Femur (tissue), 1 donor: ENCODE results near the gene LIN52.
A peak's percentile ranks its signal among the peaks of the same experiment; 100 is the strongest.

Experiments
- DNase-seq: peaks from one replicate; pipeline ENCODE4 v3.0.0-alpha.2; 2017

Gene LIN52

GRCh38 chr14:74195623-74196022, 110.9 kb downstream of the LIN52 start:
- no peak for DNase-seq

DNA sequence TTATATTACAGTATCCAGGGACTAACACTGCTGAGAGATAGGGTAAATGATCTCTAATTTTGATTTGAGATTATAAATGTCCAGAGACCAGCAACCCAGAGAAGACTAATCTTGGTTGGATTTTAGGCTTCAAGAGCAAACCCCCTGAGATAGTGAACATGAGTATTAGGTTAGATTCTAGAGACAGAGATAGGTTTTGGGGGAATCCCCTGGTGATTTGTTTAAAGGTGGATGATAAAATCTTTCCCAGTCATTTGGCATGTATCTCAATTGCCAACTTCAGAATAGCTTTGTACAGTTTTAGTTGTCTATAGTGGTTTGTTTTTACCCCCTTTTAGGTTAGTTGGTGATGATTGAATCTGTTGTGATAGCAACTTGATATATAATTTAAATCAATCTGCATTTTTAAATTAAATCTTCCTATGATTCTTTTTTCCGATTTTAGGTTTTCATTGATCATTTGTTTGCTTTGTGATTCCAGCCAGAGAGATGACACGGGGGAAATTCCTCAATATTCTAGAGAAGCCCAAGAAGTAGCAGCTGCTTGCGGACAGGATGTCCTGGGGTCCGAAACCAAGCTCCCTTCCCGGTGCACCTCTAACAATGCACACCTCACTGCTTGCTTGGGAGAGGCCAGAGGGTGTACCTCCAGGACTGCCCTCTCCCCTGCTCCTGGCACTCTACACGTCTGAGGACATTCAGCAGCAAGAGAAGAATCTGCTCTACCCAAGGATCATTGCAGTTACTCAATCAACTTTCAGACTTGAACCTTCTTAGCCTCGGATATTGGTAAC, 113.9 kb downstream of the LIN52 start:
- DNase-seq = no peak

- no peak for DNase-seq
These were observed 117.4 kb downstream of the LIN52 start for GRCh38 chr14:74202113-74202512.

GRCh38 chr14:74203639-74204038, 118.9 kb downstream of the LIN52 start:
- no peak for DNase-seq

DNA sequence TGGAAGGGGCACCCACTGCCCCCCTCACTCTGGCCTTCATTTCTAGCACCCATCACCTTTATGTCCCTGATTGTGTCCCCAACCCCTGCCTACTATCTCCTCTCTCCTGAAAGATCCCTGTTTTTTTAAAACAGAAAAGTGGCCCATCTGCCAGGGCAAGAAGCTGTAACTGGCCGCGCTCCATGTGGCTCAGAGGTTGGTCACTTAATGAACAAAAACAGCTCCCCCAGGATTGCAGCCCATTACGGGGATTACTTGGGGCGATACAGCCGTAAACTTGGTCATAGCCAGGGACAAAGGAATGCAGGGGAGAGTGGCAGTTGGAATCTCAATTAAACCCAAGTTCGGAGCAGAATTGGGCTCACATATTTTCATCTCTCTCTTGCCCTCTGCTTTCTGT, 119.7 kb downstream of the LIN52 start:
- DNase-seq = no peak

GRCh38 chr14:74205882-74206281, 121.1 kb downstream of the LIN52 start:
- DNase-seq = no peak

DNA sequence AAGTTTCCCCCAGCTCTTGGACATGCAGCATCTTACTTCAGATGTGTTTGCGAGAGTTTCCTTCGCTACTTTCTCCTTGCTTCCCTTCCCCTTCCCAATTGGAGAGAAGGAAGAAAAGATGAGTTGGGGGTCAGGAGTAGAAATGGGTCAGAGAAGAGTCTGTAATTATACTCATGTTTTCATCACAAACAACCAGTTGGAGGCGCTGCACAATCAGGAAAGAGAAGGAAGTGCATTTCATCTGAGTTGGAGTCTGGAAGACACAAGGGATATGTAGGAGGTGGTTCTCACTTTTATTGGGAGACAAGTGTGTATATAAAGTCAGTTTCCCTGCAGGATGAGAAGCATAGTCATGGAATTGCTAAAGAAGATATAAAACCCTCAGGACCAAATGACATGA, 123.2 kb downstream of the LIN52 start:
- no peak for DNase-seq

- DNase-seq = no peak
These were observed 123.9 kb downstream of the LIN52 start for GRCh38 chr14:74208642-74209041.

GRCh38 chr14:74211945-74212580, 127.3 kb downstream of the LIN52 start:
- DNase-seq = no peak

DNA sequence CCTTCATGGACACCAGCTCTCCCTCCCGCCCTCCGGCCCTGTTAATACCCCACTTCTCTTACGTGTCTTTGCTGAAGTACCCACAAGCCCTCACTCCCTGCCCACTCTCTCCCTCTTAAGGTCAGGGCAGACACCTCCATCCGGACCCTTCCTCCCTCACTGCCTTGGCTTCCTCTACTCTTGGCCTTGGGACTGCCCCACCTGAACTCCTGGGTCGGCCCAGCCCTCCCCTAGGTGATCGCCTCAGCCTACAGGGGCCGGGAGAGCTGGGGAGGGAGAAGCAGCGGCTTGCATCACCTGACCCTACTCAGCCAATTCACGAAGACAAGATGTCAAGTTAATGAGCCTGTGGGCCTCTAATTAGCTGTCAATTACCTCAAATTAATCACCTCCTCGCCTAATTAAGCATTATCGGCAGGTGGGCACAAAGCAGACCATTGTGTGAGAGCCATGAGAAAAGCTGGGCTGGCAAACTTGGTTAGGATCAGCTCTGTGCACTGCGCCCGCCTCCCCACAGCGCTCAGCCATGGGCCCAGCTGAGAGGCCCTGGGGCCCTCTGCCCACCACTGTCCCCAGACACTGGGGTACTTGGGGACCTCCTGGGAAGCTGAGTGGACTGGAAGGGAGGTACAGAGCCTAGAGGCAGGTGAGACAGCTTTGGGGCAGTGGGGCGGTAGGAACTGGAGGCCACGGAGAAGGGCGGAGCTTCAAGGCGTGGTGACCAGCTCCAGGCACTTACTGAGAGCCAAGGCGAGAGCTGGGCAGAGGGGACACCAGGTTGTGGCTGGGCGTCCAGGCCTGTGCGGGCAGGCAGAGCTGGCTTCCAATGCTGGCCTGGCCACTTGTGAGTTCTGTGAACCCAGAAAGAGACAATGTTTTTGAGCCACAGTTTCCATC, 129.4 kb downstream of the LIN52 start:
- no peak for DNase-seq

DNA sequence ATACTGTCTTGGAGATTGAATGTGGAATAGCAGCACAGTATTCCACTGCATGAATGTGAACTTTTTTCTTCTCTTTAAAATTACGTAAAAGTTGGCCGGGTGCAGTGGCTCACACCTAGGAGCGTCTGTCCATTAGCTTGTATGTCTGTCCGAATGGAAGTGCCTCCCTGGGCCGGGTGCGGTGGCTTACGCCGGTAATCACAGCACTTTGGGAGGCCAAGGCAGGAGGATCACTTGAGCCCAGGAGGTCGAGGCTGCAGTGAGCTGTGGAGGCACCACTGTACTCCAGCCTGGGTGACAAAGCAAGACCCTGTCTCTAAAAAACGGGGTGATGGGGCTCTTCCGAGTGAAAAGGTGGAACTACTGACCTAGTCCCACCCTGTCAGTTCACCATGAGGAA, 131.9 kb downstream of the LIN52 start:
- no peak for DNase-seq

DNA sequence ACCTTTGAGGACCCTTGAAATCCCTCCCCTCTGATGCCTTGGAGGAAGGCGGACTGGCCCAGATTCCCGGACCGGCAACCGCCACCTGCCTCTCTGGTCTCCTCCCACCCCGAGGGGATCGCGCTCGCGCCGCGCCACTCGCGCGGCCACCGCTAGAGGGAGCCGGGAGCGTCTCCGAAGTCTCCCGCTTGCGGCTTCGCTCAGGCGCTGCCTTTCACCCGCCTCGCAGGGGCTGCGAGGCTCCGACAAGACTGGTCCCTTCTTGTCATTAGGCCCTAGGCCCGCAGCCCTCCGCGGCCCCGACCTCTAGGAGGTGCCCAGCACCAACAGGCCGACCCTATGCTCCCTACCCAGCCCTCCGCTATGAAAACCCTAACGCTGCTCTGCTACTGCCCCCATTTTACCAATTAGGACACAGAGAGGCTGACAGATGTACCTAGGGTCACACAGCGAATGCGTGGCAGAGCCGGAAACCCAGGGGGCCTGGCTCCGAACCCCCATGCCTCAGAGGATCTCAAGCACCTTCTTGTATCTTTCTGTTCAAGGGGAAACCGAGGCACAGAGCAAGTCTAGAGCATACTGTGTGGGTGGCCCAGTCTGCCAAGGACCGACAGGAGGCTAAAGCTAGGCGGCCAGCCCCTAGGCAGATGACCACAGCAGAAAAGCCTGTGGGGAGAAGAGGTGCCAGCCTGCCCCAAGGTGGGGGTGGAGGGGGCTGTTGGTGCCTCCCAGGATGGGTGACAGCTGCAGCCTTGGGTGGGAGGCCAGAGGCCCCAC, 133.1 kb downstream of the LIN52 start:
- DNase-seq = peak; percentile 70

GRCh38 chr14:74218462-74218861, 133.7 kb downstream of the LIN52 start:
- DNase-seq = no peak

- no peak for DNase-seq
These were observed 134.8 kb downstream of the LIN52 start for GRCh38 chr14:74219277-74220205.

DNA sequence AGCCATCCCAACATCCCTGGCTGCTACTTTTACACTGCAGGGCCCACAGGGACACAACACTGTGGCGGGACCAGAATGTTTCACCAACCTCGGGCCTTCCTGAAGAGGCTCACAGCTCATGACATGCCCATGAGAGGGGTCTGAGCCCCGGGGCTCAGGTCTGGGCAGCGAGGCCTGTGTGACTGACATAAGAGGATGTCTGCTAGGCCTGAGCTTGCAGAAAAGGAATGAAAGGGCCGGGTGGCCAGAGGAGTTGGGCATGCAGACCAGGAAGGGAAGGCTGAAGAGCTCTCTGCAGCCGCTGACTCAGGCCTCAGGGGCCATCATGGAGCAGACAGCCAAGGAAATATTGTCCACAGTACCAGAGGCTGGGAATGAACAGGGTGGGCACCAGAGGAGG, 136.2 kb downstream of the LIN52 start:
- no peak for DNase-seq

- DNase-seq = no peak
These were observed 137.0 kb downstream of the LIN52 start for GRCh38 chr14:74221741-74222140.

- no peak for DNase-seq
These were observed 138.3 kb downstream of the LIN52 start for GRCh38 chr14:74223016-74223415.

- DNase-seq = no peak
These were observed 147.0 kb downstream of the LIN52 start for GRCh38 chr14:74231784-74232183.

DNA sequence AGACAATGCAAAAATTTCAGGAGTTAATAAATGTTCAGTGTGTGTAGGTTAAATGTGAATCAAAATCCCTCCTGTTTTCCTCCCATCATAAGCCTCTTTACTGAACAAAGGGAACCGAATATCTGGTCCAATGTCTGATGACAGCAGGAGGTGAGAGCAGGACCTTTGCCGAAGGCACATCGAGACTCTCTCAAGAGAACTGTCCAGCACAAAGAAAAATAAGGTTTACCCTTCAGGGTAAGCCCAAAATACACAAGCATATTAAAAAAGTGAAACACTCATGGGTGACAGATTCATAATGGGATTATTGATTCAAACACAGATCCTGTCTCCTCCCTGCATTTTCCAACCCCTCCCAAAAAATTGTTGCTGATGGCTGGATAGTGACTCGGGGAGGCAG, 150.3 kb downstream of the LIN52 start:
- no peak for DNase-seq

- no peak for DNase-seq
These were observed 152.7 kb downstream of the LIN52 start for GRCh38 chr14:74237441-74237840.

GRCh38 chr14:74238974-74239847, 154.5 kb downstream of the LIN52 start, which contains the start of gene VSX2:
Gene VSX2, plus strand, starts transcription at chr14:74239449. Its CDS starts 113 bp downstream, at chr14:74239562.
- no peak for DNase-seq
